Endothelial cell of umbilical vein (primary cell): ENCODE measurements around the gene PLCB4. TPM values are rescaled to one million over a fixed set of nuclear protein-coding genes. Genes with fewer than 3 reads are reported as not detected.
A peak's percentile ranks its signal among the peaks of the same experiment; 100 is the strongest.

ENCODE experiments used
- BruUV-seq: library from RNA; stranded (reverse); fragments of 400-500 nt; replicated peaks from 2 replicates; lab custom pipeline; 2021; lab: Mats Ljungman, UMichigan
- CTCF ChIA-PET: fragments of 300-600, 350-600 bp; sonication (Branson Sonifier 250); formaldehyde crosslinking; loops from one replicate; lab custom pipeline; 2021; ENCODE audit warnings: antibody characterized with exemption, inconsistent platforms; lab: Charles Lee
- POLR2A ChIA-PET: fragments of 300-600, 350-600 bp; sonication (Branson Sonifier 250); formaldehyde crosslinking; loops from one replicate; lab custom pipeline; 2021; ENCODE audit warnings: antibody characterized with exemption, inconsistent platforms; lab: Charles Lee
- DNase-seq: peaks from one replicate; pipeline ENCODE4 v3.0.0-alpha.2; 2011; ENCODE audit warnings: low read depth, low spot score
- FAIRE-seq: peaks from 2 replicates; lab custom pipeline; 2011; peaks lifted over from hg19 to GRCh38; lab: Jason Lieb, UNC
- H2AFZ ChIP-seq: 2 replicates; pipeline ENCODE4 v1.6.0; 2012; ENCODE audit warnings: low read depth, low read length, control low read depth, inconsistent platforms
- H3K27ac ChIP-seq: 2 replicates; pipeline ENCODE4 v1.5.1; 2011; ENCODE audit warnings: low read depth, mild to moderate bottlenecking, control low read depth, low read length, moderate library complexity; ENCODE audit not compliant: insufficient read depth
- H3K27me3 ChIP-seq, 2 experiments: 2 replicates each; pipeline versions ENCODE4 v1.6.0 to v1.6.1; 2011; ENCODE audit warnings: low read length in 2 of 2, mixed read lengths in 1 of 2; ENCODE audit not compliant: control insufficient read depth in 2 of 2, insufficient read depth in 2 of 2
- H3K36me3 ChIP-seq, 2 experiments: 2 replicates in 1 of 2; 3 replicates in 1 of 2; pipeline ENCODE4 v1.5.1; 2011; ENCODE audit warnings: low read length in 2 of 2, mild to moderate bottlenecking in 1 of 2, moderate library complexity in 1 of 2; ENCODE audit not compliant: control insufficient read depth in 2 of 2, insufficient read depth in 2 of 2; ENCODE audit errors: extremely low read depth in 1 of 2
- H3K4me1 ChIP-seq: 3 replicates; pipeline ENCODE4 v1.5.1; 2011; ENCODE audit warnings: mild to moderate bottlenecking, low read length; ENCODE audit not compliant: control insufficient read depth, insufficient read depth; ENCODE audit errors: extremely low read depth
- H3K4me2 ChIP-seq: 2 replicates; pipeline ENCODE4 v1.6.1; 2011; ENCODE audit warnings: low read length, control low read depth, mixed read lengths; ENCODE audit not compliant: insufficient read depth
- H3K4me3 ChIP-seq, 3 experiments: fragments of 200-600 bp in 1 of 3; sonication (generic), shearing (Covaris generic) in 1 of 3; replicated peaks in 1 of 3; 2 replicates each; pipeline ENCODE4 v1.5.1; 2011 to 2016; ENCODE audit warnings: control low read depth in 3 of 3, low read length in 3 of 3, mild to moderate bottlenecking in 2 of 3, inconsistent platforms in 1 of 3, low read depth in 1 of 3, moderate library complexity in 1 of 3; ENCODE audit not compliant: insufficient read depth in 1 of 3
- H3K79me2 ChIP-seq: 2 replicates; pipeline ENCODE4 v1.6.0; 2012; ENCODE audit warnings: low read length, inconsistent platforms; ENCODE audit not compliant: control insufficient read depth, insufficient read depth
- H3K9ac ChIP-seq: replicated peaks from 2 replicates; pipeline ENCODE3; 2011; ENCODE audit warnings: low read length, control low read depth; ENCODE audit not compliant: insufficient read depth; ENCODE audit errors: extremely low read depth
- H3K9me1 ChIP-seq: replicated peaks from 3 replicates; pipeline ENCODE4 v1.6.0; 2011; ENCODE audit warnings: mild to moderate bottlenecking, low read length; ENCODE audit not compliant: control insufficient read depth, insufficient read depth; ENCODE audit errors: extremely low read depth
- H3K9me3 ChIP-seq: replicated peaks from 2 replicates; pipeline ENCODE4 v1.5.1; 2012; ENCODE audit warnings: low read length, inconsistent platforms; ENCODE audit not compliant: control insufficient read depth, insufficient read depth
- H4K20me1 ChIP-seq: replicated peaks from 2 replicates; pipeline ENCODE3; 2011; ENCODE audit warnings: mild to moderate bottlenecking, low read length; ENCODE audit not compliant: control insufficient read depth, insufficient read depth; ENCODE audit errors: extremely low read depth
- CTCF ChIP-seq, 2 donors: IDR thresholded peaks; 1 replicate in 1 of 2; 2 replicates in 1 of 2; pipeline ENCODE4 v1.5.1; 2011; ENCODE audit warnings: low read length in 2 of 2, mild to moderate bottlenecking in 2 of 2, moderate library complexity in 2 of 2, control low read depth in 1 of 2, inconsistent platforms in 1 of 2, low read depth in 1 of 2; ENCODE audit not compliant: insufficient read depth in 1 of 2; ENCODE audit errors: extremely low read depth in 1 of 2
- EZH2 ChIP-seq: IDR thresholded peaks from 2 replicates; pipeline ENCODE4 v1.6.1; 2012; ENCODE audit warnings: borderline replicate concordance, low read depth, mild to moderate bottlenecking, moderate library complexity, low read length, inconsistent platforms; ENCODE audit not compliant: severe bottlenecking
- FOS ChIP-seq: IDR thresholded peaks from 2 replicates; pipeline ENCODE4 v1.6.1; 2011; ENCODE audit warnings: mild to moderate bottlenecking, low read length, moderate library complexity, borderline replicate concordance; ENCODE audit not compliant: insufficient read depth
- GATA2 ChIP-seq: IDR thresholded peaks from 2 replicates; pipeline ENCODE4 v1.7.0; 2011; ENCODE audit warnings: low read depth, mild to moderate bottlenecking, moderate library complexity, mixed read lengths, low read length; ENCODE audit not compliant: insufficient read length, insufficient read depth
- JUN ChIP-seq: IDR thresholded peaks from 2 replicates; pipeline ENCODE4 v1.6.1; 2011; ENCODE audit warnings: borderline replicate concordance, low read depth; ENCODE audit not compliant: insufficient read length, insufficient read depth
- MAX ChIP-seq: IDR thresholded peaks from 2 replicates; pipeline ENCODE4 v1.6.1; 2011; ENCODE audit not compliant: insufficient read depth, insufficient read length
- MYC ChIP-seq: IDR thresholded peaks from one replicate; pipeline ENCODE4 v1.6.1; 2011; ENCODE audit warnings: mild to moderate bottlenecking, low read depth, low read length
- POLR2A ChIP-seq: IDR thresholded peaks from 2 replicates; pipeline ENCODE4 v1.6.1; 2012; ENCODE audit warnings: low read depth, mild to moderate bottlenecking, control low read depth, low read length
- POLR2AphosphoS5 ChIP-seq: IDR thresholded peaks from 2 replicates; pipeline ENCODE4 v1.6.1; 2012; ENCODE audit warnings: low read depth, mild to moderate bottlenecking, control low read depth, low read length, moderate library complexity; ENCODE audit not compliant: insufficient read depth
- dilution Hi-C: fragments of 300-500 bp; cut with MboI; formaldehyde crosslinking; loops from one replicate; pipeline ENCODE4 v1.15.0; 2019; ENCODE audit warnings: low sequenced_read_pairs; ENCODE audit not compliant: extremely low pct_ligation_motif_present
- intact Hi-C: fragments of 100-400 bp; cut with micrococcal nuclease; formaldehyde crosslinking; loops from one replicate; pipeline ENCODE4 v1.10.0; 2022
- polyA plus RNA-seq, 4 experiments: library from polyadenylated mRNA; depleted of rRNA in 3 of 4; stranded (reverse) in 3 of 4; unstranded in 1 of 4; fragments of >200 nt; gene quantifications; 2 replicates each; pipeline versions ENCODE4 v1.2.1 to v1.2.3, GENCODE V29; 2011 to 2012; ENCODE audit warnings: missing spikeins in 1 of 4
- total RNA-seq: library from RNA; stranded (reverse); gene quantifications from 2 replicates; pipeline ENCODE4 v1.2.3, GENCODE V29; 2021

Gene PLCB4
- total and polyA plus RNA-seq, 2 donors (not counting 3 experiments of a cell fraction or from before 2014, with no cell fraction given): 0.37 to 1.7 TPM

GRCh38 chr20:9179193-9179802, 110.4 kb downstream of the PLCB4 start:
- CTCF ChIA-PET: interaction anchor here (0.6 to 0.9 kb wide), 3 partner anchors 10 to 123 kb away, joined by 3 read pairs; no protein-coding TSS in a partner anchor
- Histone ChIP-seq H3K27ac (peak overlapping the region; percentile 23), H2AFZ (peak overlapping the region; percentile 34), H3K4me1 (peaks cover 11% of the 10 kb centered on the region), H3K79me2 (no peaks in the 10 kb centered on the region), H4K20me1 (no peaks in the 10 kb centered on the region), H3K9me1 (no peaks in the 10 kb centered on the region), H3K9me3 (no peaks in the 10 kb centered on the region), H3K9ac (no peak overlapping the region), H3K27me3 (no peaks in the 10 kb centered on the region), H3K4me2 (peak overlapping the region; percentile 42), H3K36me3 (no peaks in the 10 kb centered on the region), H3K4me3 (no peak overlapping the region)
- dilution Hi-C loops: no loop called here
- BruUV-seq: no TSS peak
- DNase-seq (peak; percentile 90), FAIRE-seq (peak; percentile 18)
- POLR2A ChIA-PET: no interaction called here
- TF ChIP-seq JUN (peak; percentile 74), POLR2AphosphoS5 (peak; percentile 30), FOS (peak; percentile 65), POLR2A (no peak), MAX (no peak), MYC (no peak)
- intact Hi-C loops: loop anchor here (10.0 kb wide), 1 partner anchor 324 kb away; no protein-coding TSS in a partner anchor

GRCh38 chr20:9179867-9180266, 111.0 kb downstream of the PLCB4 start:
- Histone ChIP-seq H3K4me1 (peaks cover 11% of the 10 kb centered on the region), H3K9me3 (no peaks in the 10 kb centered on the region), H3K4me3 (no peak overlapping the region), H3K9ac (no peak overlapping the region), H3K27me3 (no peaks in the 10 kb centered on the region), H4K20me1 (no peaks in the 10 kb centered on the region), H3K79me2 (no peaks in the 10 kb centered on the region), H3K4me2 (no peak overlapping the region), H3K36me3 (no peaks in the 10 kb centered on the region), H3K9me1 (no peaks in the 10 kb centered on the region), H2AFZ (no peak overlapping the region), H3K27ac (no peak overlapping the region)
- DNase-seq: no peak
- intact Hi-C loops (loop anchor here (10.0 kb wide), 1 partner anchor 325 kb away; no protein-coding TSS in a partner anchor), dilution Hi-C loops (no loop called here)
- FAIRE-seq: no peak
- POLR2A ChIA-PET: no interaction called here
- no TSS peak for BruUV-seq
- CTCF ChIA-PET: interaction anchor here (0.6 to 0.7 kb wide), 2 partner anchors 11 to 123 kb away, joined by 3 read pairs; no protein-coding TSS in a partner anchor
- no peak for TF ChIP-seq EZH2
- TF ChIP-seq CTCF (IDR thresholded peaks at IDR 0.05; ENCODE audit: extremely low read depth in 1 of 2, insufficient read depth in 1 of 2, low read depth in 1 of 2, low read length in 2 of 2): no peak
- no peak for TF ChIP-seq JUN
- TF ChIP-seq MAX: no peak
- TF ChIP-seq POLR2A: no peak
- TF ChIP-seq POLR2AphosphoS5: no peak
- TF ChIP-seq GATA2: no peak
- no peak for TF ChIP-seq MYC
- TF ChIP-seq FOS: no peak
